CD1c-positive myeloid dendritic cell (primary cell): ENCODE measurements around the gene SUPT5H.
"Not testable (repeated sequence)": the region's sequence is repeated elsewhere in the genome, so short reads cannot be mapped to it uniquely, and the experiment has no call there.

Experiments used
- DNase-seq: peaks from one replicate; pipeline ENCODE4 v3.0.0-alpha.2; 2016; ENCODE audit errors: extremely low spot score

The SUPT5H gene

DNA sequence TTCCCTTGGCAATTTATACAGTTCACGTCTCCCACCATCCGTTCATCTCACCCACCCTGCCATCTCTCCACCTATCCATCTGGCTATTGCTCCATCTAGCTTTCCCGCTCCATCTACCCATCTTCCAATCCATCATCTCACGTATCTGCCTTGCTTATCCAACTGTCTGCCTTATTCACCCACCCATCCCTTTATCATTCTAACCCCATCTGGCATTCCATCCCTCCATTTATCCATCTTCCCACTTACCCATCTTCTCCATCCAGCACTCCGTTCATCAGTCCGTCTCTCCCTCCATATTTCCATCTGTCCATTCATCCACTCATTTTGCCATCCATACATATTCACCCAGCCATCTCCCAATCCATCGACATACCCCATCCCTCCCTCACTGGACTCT is 19.6 kb upstream of the SUPT5H start:
- no peak for DNase-seq

DNA sequence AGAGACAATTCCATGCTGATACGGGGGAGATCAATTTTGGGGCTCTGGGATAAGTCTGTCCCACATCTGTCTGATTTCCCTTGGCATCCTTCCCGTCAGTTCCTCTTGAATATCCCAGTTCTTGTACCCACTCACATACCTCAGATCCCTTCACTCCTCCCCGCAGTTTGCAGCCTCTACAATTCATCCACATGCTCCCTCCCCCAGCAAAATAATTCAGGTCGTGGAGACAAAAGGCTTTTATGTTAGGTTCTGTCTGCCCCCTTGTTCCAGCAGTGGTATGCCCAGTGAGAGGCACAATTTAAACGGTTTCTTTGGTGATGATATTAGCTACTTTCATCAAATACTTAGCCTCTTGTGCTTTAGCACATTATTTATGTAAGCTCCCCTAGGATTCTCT is 19.2 kb upstream of the SUPT5H start:
- no peak for DNase-seq

DNA sequence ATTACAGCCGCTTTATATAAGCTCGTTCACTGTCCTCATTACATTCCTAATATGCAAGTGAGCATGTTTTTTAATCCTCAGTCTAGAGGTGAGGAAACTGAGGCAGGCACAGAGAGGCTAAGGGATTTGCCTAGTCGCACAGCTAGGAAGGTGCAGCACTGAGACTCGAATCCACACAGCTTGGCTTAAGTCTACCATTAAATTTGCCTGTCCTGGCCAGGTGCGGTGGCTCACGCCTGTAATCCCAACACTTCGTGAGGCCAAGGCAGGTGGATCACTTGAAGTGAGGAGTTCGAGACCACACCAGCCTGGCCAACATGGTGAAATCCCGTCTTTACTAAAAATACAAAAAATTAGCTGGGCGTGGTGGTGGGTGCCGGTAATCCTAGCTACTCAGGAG is 17.7 kb upstream of the SUPT5H start:
- DNase-seq, result no peak

DNA sequence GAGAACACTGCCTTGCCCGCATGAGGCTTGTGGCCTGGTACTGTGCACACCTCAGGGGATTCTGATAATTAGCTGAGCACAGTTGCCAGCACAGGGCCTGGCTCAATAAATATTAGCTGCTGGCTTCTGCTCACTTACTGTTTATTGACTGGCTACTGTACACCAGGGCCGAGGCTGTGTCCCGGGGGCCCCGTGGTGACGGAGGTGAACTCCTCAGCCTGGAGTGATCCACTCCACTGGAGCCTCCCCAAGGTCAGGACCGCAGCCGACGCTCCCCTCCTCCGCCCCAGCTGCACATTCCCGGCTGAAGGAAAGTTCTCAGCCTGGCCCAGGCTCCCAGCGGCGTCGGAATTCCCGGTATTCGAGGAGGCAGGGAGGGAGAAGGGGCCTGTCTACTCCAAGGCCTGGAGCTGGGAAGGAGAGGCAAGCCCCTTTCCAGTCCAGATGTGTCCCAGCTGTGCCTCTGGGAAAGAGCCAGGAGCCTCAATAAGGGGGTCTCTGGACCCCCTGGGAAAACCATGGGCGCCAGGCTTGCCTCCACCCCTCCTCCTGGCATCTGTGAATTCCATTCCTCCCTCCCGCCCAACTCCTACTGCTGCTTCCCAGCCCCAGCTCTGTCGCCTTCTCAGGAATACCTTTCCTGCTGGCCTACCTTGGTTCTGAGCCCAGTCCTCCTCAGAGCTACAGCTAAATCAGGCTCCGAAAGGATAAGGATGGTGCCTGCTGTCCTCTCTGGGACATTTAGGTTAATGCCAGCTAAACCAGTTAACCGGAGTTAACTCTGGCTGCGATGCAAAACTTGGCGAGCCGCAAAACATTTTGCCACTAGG is 16.9 kb upstream of the SUPT5H start:
- DNase-seq, result no peak

DNA sequence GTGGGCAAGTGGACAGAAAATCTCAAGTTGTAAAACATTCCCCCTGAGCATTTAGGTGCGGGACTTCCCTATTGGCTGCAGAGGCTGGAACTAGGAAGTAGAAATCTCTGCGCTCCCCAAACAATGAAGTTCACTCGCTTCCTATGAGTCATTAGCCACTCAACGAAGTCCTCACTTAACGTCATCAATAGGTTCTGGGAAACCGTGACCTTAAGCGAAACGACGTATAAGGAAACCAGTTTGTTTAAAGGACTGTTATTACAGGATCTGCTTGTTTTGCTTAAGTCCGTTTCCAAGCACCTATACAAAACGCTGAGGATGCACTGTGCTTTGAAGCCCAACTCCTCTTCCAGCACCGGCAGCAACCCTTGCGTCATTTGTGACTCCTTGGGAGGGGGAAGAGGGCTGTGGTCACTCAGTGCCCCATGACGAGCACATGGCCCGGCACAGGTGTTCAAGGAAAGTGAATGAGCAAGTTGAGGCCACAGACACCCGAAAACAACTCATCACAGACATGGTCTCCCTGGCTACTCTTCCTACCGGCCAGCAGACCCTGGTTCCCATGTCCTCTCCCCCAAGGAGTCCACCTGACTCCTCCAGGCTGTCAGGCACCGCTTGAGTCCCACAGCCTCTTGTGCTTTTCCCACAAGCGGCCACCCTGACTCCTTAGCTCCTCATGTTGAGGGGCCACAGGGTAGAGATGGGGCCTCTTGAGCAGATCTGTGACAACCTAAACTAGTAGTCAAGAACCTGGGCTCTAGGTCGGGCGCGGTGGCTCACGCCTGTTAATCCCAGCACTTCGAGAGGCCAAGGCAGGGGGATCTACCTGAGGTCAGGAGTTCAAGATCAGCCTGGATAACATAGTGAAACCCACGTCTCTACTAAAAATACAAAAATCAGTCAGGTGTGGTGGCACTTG is 14.4 kb upstream of the SUPT5H start:
- peak; percentile 95 for DNase-seq

DNA sequence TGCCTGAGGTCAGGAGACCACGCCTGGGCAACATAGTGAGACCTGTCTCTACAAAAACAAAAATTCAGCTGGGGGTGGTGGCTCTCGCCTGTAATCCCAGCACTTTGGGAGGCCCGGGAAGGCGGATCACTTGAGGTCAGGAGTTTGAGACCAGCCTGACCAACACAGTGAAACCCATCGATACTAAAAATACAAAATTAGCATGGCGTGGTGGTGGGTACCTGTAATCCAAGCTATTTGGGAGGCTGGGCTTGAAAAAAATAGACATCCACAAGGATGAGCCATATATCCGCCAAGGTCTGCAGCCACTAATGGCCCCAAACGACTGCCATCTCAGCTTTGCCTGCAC is 12.7 kb upstream of the SUPT5H start:
- no peak for DNase-seq

DNA sequence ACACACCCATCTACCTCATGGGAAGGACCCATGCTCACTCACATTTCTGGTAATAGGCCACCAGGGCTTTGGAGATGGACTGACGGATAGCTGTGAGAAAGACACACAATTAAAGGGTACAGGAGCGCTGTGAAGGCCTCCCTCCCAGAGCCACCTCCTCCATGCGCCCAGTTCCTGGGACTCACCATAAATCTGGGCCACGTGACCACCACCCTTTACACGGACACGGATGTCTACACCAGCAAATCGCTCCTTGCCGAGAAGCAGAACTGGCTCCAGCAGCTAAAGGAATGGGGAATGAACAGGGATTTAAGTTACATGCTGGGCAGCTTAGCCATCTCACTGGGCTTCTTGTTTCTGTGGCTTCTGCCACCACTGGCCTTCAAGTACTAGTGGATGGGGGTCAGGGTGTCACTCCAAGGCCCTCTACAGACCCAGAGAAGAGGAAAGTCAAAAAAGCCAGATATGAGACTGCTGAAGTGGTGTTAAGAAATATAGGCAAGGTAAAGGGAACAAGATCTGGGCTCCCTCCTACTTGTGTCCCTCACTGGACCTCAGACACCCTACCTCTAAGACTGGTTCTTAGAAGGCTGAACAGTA is 11.8 kb upstream of the SUPT5H start:
- no peak for DNase-seq

DNA sequence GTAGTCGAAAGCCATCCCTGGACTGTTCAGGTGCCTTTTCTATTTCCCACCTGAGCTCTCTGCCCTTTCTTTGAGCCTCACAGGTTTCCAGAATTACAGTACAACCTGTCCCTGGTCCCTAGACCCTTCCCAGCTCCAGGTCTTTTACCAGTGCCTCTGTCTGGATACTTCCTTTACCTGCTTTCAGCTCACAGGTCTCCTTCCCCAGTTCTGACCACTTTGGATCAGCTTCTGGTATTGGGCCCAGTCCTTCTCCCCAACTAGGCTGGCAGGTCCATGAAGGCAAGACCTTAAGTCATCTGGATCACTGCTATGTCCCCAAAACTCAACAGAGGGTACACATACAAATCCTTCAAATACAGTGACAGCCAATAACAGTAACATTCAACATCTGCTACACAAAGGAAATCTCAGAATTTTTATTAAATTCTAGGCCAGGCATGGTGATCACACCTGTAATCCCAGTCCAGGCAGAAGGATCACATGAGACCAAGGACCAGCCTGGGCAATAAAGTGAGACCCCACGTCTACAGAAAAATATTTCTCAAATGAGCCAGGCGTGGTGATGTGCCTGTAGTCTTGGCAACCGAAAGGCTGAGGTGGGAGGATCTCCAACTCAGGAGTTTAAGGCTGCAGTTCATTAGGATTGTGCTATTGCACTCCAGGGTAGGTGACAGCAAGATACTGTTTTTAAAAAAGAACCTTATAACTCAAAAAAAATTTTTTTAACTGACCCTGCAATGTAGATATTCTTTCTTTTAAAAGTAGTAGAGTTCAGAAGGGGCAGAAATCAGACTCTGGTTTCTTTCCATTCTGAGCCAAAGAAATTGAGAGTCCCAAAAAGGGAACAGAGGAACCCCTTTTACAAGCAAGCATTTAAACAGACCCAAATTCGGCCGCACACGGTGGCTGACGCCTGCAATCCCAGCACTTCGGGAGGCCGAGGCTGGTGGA is 11.0 kb upstream of the SUPT5H start:
- DNase-seq, result no peak

DNA sequence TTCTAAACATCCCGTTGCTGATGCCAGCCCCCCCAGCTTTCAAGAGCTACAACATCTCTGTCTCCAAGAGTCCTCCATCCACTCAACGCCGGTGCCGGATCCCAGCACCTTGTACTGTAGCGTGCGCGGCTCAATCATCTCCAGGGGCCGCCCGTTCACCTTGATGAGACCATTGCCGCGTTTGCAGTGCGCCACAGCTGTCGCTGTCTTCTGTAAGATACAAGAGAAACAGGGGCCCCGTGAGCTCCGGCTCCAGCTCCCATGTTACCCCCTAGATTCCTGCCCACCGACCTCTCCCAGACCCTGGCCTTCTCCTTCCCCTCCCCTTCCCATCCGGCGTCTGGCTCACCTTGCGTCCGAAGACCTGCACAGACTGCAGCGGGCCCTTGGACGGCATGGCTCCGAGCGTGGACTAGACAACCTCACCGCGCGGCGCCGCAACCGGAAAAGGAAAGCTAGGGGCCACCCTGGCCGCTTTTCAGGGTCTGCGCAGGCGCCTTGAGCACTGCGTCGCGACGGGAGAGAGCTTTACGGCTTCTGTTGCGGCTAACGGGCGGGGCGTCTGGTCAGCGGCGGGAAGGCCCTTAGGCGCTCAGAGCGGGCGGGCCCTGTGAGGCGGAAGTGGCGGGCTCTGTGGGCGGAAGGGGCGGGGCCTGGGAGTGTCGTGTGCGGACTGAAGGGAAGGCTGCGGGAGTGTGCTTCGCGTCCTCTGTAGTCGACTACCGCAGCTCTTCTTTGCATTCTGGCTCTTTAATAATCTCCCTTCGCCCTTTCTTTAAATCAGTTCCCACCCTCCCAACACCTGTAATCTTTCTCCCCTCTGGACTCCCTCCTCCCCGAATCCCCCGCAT is 9.7 kb upstream of the SUPT5H start, which contains the start of gene RPS16:
RPS16 (minus strand) TSS at position 451 of the 851 bp plus-strand sequence; CDS start at position 397, 54 bp downstream.
- DNase-seq, result peak; percentile 100

DNA sequence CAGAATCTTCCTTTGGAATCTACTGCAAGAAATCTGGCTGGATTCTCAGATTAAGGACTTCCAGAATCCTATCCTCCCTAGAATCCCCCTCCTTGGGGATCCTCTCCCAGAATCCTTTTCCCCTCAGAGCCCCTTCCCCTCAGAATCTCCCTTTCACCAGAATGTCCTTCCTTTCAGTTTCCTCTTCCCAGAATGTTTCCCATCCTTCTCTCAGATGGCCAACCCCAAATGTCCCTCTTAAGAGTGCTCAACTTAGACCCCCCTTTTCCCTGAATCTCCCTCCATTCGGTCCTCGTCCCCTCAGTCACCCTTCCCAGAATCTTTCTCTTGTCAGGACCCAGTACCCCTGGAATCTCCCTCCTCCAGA is 9.0 kb upstream of the SUPT5H start:
- no peak for DNase-seq

DNA sequence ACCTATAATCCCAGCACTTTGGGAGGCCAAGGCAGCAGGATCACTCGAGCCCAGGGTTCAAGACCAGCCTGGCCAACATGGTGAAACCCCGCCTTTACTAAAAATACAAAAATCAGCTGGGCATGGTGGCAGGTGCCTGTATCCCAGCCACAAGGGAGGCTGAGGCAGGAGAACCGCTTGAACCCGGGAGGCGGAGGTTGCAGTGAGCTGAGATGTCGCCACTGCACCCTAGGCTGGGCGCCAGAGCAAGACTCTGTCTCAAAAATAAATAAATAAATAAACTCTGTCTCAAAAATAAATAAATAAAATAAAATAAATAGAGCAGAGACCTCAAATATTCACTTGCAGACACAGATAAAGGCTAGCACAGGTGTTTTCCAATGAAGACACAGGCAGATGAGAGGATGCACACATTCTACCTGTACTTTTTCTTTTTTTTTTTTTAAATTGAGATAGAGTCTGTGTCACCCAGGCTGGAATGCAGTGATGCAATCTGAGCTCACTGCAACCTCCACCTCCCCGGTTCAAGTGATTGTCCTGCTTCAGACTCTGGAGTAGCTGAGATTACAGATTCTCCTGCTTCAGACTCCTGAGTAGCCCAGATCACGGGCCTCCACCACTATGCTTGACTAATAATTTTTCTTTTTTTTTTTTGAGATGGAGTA is 7.0 kb upstream of the SUPT5H start:
- DNase-seq, result no peak

DNA sequence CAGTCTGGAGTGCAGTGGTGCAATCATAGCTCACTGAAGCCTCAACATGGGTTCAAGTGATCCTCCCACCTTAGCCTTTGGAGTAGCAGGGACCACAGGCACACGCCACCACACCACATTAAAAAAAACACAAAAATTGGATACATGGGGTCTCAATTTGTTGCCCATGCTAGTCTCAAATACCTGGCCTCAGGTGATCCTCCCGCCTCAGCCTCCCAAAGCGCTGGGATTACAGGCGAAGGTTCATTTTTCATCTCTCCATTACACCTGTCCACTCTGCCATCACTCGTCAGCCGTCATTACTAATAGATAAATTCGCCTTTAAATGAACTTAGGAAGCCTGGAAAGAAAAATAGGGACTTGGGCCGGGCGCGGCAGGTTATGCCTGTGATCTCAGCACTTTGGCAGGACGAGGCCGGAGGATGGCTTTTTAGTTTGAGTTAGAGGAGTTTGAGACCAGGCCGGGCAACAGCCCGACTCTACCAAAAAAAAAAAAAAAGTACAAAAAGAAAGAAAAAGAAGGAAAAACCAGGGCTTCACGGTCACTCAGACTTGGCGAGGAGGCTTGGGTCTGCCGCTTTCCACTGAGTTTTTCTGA is 685 bp upstream of the SUPT5H start:
- DNase-seq, result no peak

DNA sequence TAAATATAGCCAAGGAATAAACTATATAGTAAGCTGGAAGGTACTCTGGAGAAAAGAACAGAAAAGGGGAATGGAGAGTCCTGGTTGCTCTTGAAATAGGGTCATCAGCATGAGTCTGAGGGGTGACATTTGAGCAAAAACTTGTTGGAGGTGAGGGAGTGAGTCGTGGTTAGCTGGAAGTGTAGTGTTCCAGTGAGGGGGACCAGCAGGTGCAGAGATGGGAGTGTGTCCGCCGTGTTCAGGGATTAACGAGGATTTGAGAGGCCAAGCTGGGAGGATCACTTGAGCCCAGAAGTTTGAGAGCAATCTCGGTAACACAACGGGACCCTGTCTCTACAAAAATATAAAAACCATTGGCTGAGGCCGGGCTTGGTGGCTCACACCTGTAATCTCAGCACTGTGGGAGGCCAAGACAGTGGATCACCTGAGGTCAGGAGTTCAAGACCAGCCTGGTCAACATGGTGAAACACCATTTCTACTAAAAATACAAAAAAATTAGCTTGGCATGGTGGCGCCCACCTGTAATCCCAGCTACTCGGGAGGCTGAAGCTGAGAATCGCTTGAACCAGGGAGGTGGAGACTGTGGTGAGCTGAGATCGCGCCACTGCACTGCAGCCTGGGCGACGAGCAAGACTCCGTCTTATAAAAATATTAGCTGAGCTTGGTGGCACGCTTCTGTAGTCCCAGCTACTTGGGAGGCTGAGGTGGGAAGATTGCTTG is 1.1 kb downstream of the SUPT5H start:
- no peak for DNase-seq

DNA sequence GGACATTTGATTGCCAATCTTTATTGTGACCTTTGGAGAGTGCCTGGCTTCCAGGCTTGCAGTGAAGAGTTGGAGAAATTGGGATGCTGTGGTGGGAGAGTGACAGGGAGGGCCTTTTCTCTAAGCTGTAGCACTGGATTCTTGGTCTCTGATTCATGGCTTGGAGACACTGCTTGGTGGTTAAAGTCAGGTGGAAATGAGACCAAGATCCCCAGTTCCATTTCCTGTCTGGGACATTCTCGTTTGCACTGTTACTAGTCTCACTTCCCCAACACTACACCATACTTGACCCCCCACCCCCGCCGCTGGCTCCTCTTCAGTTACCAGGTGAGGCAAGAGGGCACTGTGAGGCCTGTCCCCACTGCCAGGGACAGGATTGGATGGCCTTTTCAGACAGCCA is 2.9 kb downstream of the SUPT5H start:
- DNase-seq, result peak; percentile 53

DNA sequence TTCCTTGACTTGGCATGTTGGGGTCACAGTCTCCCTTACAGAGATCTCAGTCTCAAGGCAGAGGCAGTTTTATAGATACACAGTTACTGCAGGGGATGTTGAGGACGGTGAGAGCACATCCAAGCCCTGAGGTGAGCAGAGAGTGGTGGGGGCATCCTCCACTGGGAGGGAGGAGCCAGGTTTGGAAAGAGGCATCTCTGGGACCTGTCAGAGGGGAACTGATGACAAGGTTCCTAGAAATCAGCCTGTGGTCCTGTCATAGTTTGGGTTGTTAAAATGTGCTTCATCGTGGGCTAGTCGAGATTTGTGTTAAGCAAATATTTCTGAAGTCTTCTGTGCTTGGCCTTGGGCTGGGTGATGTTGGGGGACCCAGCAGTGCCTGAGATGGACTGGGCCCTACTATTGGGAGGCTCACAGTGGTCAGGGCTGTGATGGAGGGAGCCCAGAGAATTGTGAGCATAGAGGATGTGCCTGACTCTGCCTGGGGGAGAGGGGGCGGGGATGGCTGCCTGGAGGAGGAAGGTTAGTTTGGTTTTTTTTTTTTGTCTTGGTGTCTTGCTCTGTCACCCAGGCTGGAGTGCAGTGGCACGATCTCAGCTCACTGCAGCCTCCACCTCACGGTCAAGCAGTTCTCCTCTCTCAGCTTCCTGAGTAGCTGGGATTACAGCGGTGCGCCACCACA is 3.9 kb downstream of the SUPT5H start:
- no peak for DNase-seq

DNA sequence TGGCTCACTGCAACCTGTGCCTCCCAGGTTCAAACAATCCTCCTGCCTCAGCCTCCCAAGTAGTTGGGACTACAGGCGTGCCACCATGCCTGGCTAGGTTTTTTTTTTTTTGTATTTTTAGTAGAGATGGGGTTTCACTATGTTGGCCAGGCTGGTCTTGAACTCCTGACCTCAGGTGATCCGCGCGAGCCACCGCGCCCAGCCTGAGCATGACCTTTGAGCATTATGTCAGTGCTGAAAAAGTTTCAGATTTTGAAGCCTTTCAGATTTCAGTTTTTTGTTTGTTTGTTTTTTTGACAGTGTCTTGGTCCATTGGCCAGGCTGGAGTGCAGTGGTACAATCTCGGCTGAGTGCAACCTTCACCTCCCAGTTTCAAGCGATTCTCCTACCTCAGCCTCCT is 5.9 kb downstream of the SUPT5H start:
- DNase-seq, result not testable (repeated sequence)

DNA sequence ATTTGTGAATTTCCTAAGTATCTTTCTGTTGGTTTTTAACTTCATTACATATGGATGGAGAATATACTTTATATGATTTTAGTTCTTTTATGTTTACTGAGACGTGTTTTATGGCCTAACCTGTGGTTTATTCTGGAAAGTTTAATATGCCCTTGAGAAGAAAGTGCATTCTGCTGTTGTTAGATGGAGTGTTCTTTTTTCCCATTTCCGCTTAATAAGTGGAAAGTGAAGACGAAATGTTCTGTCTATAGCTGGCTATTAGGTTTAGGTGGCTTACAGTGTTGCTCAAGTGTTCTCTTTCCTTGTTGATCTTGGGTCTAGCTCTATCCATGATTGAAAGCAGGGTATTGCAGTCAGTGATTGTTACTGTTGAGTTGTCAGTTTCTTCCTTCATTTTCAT is 18.0 kb downstream of the SUPT5H start:
- no peak for DNase-seq
